Hepatocyte (in vitro differentiated cells): ENCODE measurements around the gene ELAVL2.

ENCODE experiments used
- EZH2 ChIP-seq: fragments of 200-600 bp; sonication (generic); IDR thresholded peaks from 2 replicates; pipeline ENCODE4 v1.6.1; 2016; ENCODE audit warnings: antibody characterized with exemption, mild to moderate bottlenecking, borderline replicate concordance
- EZH2phosphoT487 ChIP-seq: fragments of 200-600 bp; sonication (generic); IDR thresholded peaks from one replicate; pipeline ENCODE4 v1.6.1; 2018; ENCODE audit warnings: antibody characterized with exemption, mild to moderate bottlenecking, low read depth, moderate library complexity; ENCODE audit not compliant: unreplicated experiment, severe bottlenecking
- TF ChIP-seq, protein P1 (sequence below): fragments of 200-600 bp; sonication (generic); IDR thresholded peaks from 2 replicates; pipeline ENCODE4 v1.5.1; 2016; ENCODE audit warnings: antibody characterized with exemption, mild to moderate bottlenecking; ENCODE audit not compliant: poor library complexity

DNA sequence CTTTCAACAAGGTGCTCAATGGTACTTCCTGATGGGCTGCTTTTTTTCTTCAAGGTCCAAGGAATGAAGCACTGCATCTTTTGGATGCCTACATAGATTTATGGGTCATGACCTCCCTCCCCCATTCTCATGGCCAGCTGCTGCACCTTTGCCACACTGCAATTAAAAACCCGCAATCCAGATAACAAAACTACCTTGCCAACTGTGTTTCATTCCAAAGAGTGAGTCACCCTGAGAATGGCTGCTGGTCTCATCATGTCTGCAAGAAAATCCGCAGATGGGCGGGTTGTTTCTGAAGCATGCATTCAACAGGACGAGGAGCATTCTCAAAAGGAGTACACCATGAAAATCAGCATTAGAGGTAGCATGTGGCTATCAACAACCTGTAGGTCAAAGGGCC is 139.8 kb downstream of the ELAVL2 start:
- TF ChIP-seq, protein P1, sequence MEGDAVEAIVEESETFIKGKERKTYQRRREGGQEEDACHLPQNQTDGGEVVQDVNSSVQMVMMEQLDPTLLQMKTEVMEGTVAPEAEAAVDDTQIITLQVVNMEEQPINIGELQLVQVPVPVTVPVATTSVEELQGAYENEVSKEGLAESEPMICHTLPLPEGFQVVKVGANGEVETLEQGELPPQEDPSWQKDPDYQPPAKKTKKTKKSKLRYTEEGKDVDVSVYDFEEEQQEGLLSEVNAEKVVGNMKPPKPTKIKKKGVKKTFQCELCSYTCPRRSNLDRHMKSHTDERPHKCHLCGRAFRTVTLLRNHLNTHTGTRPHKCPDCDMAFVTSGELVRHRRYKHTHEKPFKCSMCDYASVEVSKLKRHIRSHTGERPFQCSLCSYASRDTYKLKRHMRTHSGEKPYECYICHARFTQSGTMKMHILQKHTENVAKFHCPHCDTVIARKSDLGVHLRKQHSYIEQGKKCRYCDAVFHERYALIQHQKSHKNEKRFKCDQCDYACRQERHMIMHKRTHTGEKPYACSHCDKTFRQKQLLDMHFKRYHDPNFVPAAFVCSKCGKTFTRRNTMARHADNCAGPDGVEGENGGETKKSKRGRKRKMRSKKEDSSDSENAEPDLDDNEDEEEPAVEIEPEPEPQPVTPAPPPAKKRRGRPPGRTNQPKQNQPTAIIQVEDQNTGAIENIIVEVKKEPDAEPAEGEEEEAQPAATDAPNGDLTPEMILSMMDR: no peak
- TF ChIP-seq EZH2phosphoT487 (no peak), EZH2 (no peak)
